HCT116 (cell line): Measurements from ENCODE around the gene PREX1. TPM values are rescaled to one million over a fixed set of nuclear protein-coding genes. Genes with fewer than 3 reads are reported as not detected.

ENCODE experiments used
- ATAC-seq: fragments of 200-7000 bp; cut with Tn5 transposase; 2 replicates; pipeline ENCODE4 v1.9.1; 2020; ENCODE audit warnings: mild to moderate bottlenecking, moderate library complexity
- BruUV-seq: library from RNA; stranded (reverse); fragments of 400-500 nt; replicated peaks from 2 replicates; lab custom pipeline; 2021; lab: Mats Ljungman, UMichigan
- CTCF ChIA-PET: fragments of 300-600 bp; sonication (Branson Sonifier 250); formaldehyde crosslinking; loops from one replicate; lab custom pipeline; 2021; ENCODE audit warnings: antibody characterized with exemption; lab: Charles Lee
- POLR2A ChIA-PET: fragments of 300-600, 350-600 bp; sonication (Branson Sonifier 250); formaldehyde crosslinking; loops from one replicate; lab custom pipeline; 2021; ENCODE audit warnings: antibody characterized with exemption; lab: Charles Lee
- RAD21 ChIA-PET, 2 experiments: fragments of 300-600 bp; sonication (Branson Sonifier 250); formaldehyde crosslinking; loops; one replicate each; lab custom pipeline; 2023; ENCODE audit warnings: low total read pairs in 2 of 2; ENCODE audit not compliant: uncharacterized antibody in 2 of 2, unreplicated experiment in 2 of 2, low non-redundant PET in 1 of 2; lab: Charles Lee
- DNase-seq: peaks from one replicate; pipeline ENCODE4 v3.0.0-alpha.2; 2010; ENCODE audit warnings: low read depth, low spot score
- H2AFZ ChIP-seq: fragments of 200-600 bp; shearing (Covaris generic), sonication (generic); 2 replicates; pipeline ENCODE4 v1.6.1; 2017; ENCODE audit warnings: low read depth, mixed run types, mixed read lengths, antibody characterized with exemption, low read length; ENCODE audit not compliant: poor library complexity, severe bottlenecking
- H3K27ac ChIP-seq: 2 replicates; pipeline ENCODE4 v1.5.1; 2012; ENCODE audit warnings: low read depth, low read length
- H3K27me3 ChIP-seq: fragments of 200-600 bp; sonication (generic); 2 replicates; pipeline ENCODE4 v1.6.1; 2016; ENCODE audit warnings: mixed run types, low read length, mixed read lengths; ENCODE audit not compliant: insufficient read depth
- H3K36me3 ChIP-seq, 2 experiments: fragments of 200-500 bp in 1 of 2; fragments of 200-600 bp in 1 of 2; sonication (Bioruptor generic) in 1 of 2; sonication (generic) in 1 of 2; 2 replicates each; pipeline versions ENCODE4 v1.5.1 to v1.6.1; 2014 to 2016; ENCODE audit warnings: low read length in 2 of 2, inconsistent platforms in 1 of 2, mixed read lengths in 1 of 2, mixed run types in 1 of 2; ENCODE audit not compliant: insufficient read depth in 2 of 2, control insufficient read depth in 1 of 2
- H3K4me1 ChIP-seq, 2 experiments: fragments of 200-600 bp in 1 of 2; sonication (generic) in 1 of 2; 2 replicates each; pipeline versions ENCODE4 v1.5.1 to v1.6.1; 2012 to 2017; ENCODE audit warnings: low read length in 2 of 2, inconsistent platforms in 1 of 2, mild to moderate bottlenecking in 1 of 2, mixed read lengths in 1 of 2, mixed run types in 1 of 2, moderate library complexity in 1 of 2; ENCODE audit not compliant: insufficient read depth in 2 of 2, control insufficient read depth in 1 of 2
- H3K4me2 ChIP-seq: fragments of 200-600 bp; sonication (generic); 2 replicates; pipeline ENCODE4 v1.6.1; 2017; ENCODE audit warnings: mixed run types, low read length, mixed read lengths
- H3K4me3 ChIP-seq, 2 experiments: fragments of 200-600 bp in 1 of 2; sonication (generic) in 1 of 2; replicated peaks in 1 of 2; 2 replicates each; pipeline ENCODE4 v1.5.1; 2011 to 2016; ENCODE audit warnings: low read length in 2 of 2, control low read depth in 1 of 2, low read depth in 1 of 2, mild to moderate bottlenecking in 1 of 2, mixed read lengths in 1 of 2, mixed run types in 1 of 2
- H3K79me2 ChIP-seq: fragments of 200-600 bp; sonication (generic); 2 replicates; pipeline ENCODE4 v1.6.1; 2017; ENCODE audit warnings: mild to moderate bottlenecking, mixed run types, low read length, moderate library complexity, mixed read lengths; ENCODE audit not compliant: insufficient read depth
- H3K9ac ChIP-seq: fragments of 200-600 bp; sonication (generic); 2 replicates; pipeline ENCODE4 v1.6.1; 2016; ENCODE audit warnings: low read length, mixed read lengths
- H3K9me2 ChIP-seq: fragments of 200-600 bp; sonication (generic), shearing (Covaris generic); 2 replicates; pipeline ENCODE4 v1.6.1; 2017; ENCODE audit warnings: mixed run types, mild to moderate bottlenecking, moderate library complexity; ENCODE audit not compliant: insufficient read depth
- H3K9me3 ChIP-seq, 2 experiments: fragments of 200-500 bp in 1 of 2; fragments of 200-600 bp in 1 of 2; sonication (Bioruptor generic) in 1 of 2; sonication (generic) in 1 of 2; 2 replicates each; pipeline ENCODE4 v1.6.1; 2014 to 2017; ENCODE audit warnings: low read length in 2 of 2, mixed read lengths in 2 of 2, inconsistent platforms in 1 of 2, low read depth in 1 of 2, mild to moderate bottlenecking in 1 of 2, mixed run types in 1 of 2, moderate library complexity in 1 of 2; ENCODE audit not compliant: control insufficient read depth in 1 of 2, insufficient read depth in 1 of 2
- H4K20me1 ChIP-seq: fragments of 200-600 bp; sonication (generic), shearing (Covaris generic); 2 replicates; pipeline ENCODE4 v1.6.1; 2017; ENCODE audit warnings: mixed run types, mild to moderate bottlenecking, moderate library complexity; ENCODE audit not compliant: insufficient read depth
- CBX3 ChIP-seq: IDR thresholded peaks from 2 replicates; pipeline ENCODE4 v1.6.1; 2012; ENCODE audit warnings: low read depth
- CEBPB ChIP-seq: IDR thresholded peaks from 2 replicates; pipeline ENCODE4 v1.6.1; 2012; ENCODE audit warnings: low read depth
- EGR1 ChIP-seq: IDR thresholded peaks from 2 replicates; pipeline ENCODE4 v1.6.1; 2012; ENCODE audit warnings: low read depth
- EZH2phosphoT487 ChIP-seq: fragments of 200-600 bp; IDR thresholded peaks from 2 replicates; pipeline ENCODE4 v1.6.1; 2018; ENCODE audit warnings: antibody characterized with exemption, borderline replicate concordance
- FOSL1 ChIP-seq: IDR thresholded peaks from 2 replicates; pipeline ENCODE4 v1.6.1; 2012; ENCODE audit warnings: low read depth
- JUND ChIP-seq: IDR thresholded peaks from 2 replicates; pipeline ENCODE4 v1.6.1; 2012
- POLR2AphosphoS5 ChIP-seq: IDR thresholded peaks from 2 replicates; pipeline ENCODE4 v1.6.1; 2011; ENCODE audit warnings: mild to moderate bottlenecking, low read depth, low read length, moderate library complexity
- SIN3A ChIP-seq: IDR thresholded peaks from 2 replicates; pipeline ENCODE4 v1.6.1; 2012; ENCODE audit warnings: low read depth
- SP1 ChIP-seq: IDR thresholded peaks from 2 replicates; pipeline ENCODE4 v1.6.1; 2012; ENCODE audit warnings: low read depth
- SRF ChIP-seq: IDR thresholded peaks from 2 replicates; pipeline ENCODE4 v1.6.1; 2012; ENCODE audit warnings: low read depth
- TCF7L2 ChIP-seq: IDR thresholded peaks from 2 replicates; pipeline ENCODE4 v1.7.0; 2011; ENCODE audit warnings: borderline replicate concordance, inconsistent platforms; ENCODE audit not compliant: insufficient read depth, insufficient read length; ENCODE audit errors: extremely low read depth
- YY1 ChIP-seq: IDR thresholded peaks from 2 replicates; pipeline ENCODE4 v1.6.1; 2011; ENCODE audit warnings: low read length, low read depth, moderate library complexity, mild to moderate bottlenecking; ENCODE audit not compliant: insufficient replicate concordance; ENCODE audit errors: extremely low read depth
- ZNF274 ChIP-seq: fragments of 200-500 bp; sonication (Bioruptor generic); IDR thresholded peaks from 2 replicates; pipeline ENCODE4 v1.6.1; 2014; ENCODE audit warnings: mild to moderate bottlenecking, low read depth, low read length, inconsistent platforms
- intact Hi-C: fragments of 100-400 bp; cut with micrococcal nuclease; formaldehyde crosslinking; loops from 2 replicates; pipeline ENCODE4 v1.10.0; 2022
- total RNA-seq: library from RNA; stranded (reverse); gene quantifications from one replicate; pipeline ENCODE4 v1.2.1, GENCODE V29; 2021; ENCODE audit not compliant: unreplicated experiment
- TF ChIP-seq, protein P1 (sequence below): IDR thresholded peaks from 2 replicates; pipeline ENCODE4 v1.6.1; 2011; ENCODE audit warnings: mild to moderate bottlenecking, low read length, moderate library complexity; ENCODE audit not compliant: insufficient replicate concordance; ENCODE audit errors: extremely low read depth
- TF ChIP-seq, protein P2 (sequence below): IDR thresholded peaks from 2 replicates; pipeline ENCODE4 v1.6.1; 2012
- TF ChIP-seq, protein P3 (sequence below): IDR thresholded peaks from 2 replicates; pipeline ENCODE4 v1.6.1; 2012; ENCODE audit warnings: low read depth

PREX1 gene
- total RNA-seq, 1 experiment from 2014 or later = 6.1 TPM

DNA sequence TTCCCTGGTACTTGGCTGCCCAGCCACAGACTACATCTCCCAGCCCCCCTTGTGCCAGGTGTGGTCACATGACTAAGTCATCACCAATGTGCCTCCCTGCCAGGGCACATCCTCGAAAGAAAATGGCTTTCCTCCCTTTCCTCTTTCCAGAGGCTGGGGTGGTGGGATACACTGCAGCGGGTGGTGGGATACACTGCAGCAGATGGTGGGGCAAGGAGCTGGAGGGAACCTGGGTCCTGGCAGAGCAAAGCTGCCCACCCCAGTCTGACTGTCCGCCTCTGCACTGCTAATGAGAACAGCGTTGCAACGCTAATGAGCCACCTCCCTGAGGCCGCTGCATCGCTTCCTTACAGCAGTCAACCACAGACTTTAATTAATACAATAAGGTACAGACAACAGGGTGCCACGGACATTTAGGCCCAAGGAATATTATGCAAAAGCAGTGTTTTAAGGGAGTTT, 125.3 kb downstream of the PREX1 start:
- ATAC-seq (peak; percentile 55; the same call in 1 of the 2 replicates), DNase-seq (no peak)
- RAD21 ChIA-PET = no interaction called here
- no TSS peak for BruUV-seq
- intact Hi-C loops = no loop called here
- Histone ChIP-seq H3K4me1 (peaks cover 15% of the 10 kb centered on the region in 2 experiments), H3K36me3 (no peaks in the 10 kb centered on the region), H3K9me2 (no peaks in the 10 kb centered on the region), H3K4me2 (no peak overlapping the region), H3K9me3 (no peaks in the 10 kb centered on the region), H3K79me2 (no peaks in the 10 kb centered on the region), H4K20me1 (no peaks in the 10 kb centered on the region), H3K4me3 (no peak overlapping the region), H3K27me3 (no peaks in the 10 kb centered on the region), H3K9ac (no peak overlapping the region), H3K27ac (no peak overlapping the region), H2AFZ (no peak overlapping the region)
- TF ChIP-seq YY1 (no peak), SRF (no peak), TCF7L2 (no peak), CBX3 (no peak)
- TF ChIP-seq, protein P1, sequence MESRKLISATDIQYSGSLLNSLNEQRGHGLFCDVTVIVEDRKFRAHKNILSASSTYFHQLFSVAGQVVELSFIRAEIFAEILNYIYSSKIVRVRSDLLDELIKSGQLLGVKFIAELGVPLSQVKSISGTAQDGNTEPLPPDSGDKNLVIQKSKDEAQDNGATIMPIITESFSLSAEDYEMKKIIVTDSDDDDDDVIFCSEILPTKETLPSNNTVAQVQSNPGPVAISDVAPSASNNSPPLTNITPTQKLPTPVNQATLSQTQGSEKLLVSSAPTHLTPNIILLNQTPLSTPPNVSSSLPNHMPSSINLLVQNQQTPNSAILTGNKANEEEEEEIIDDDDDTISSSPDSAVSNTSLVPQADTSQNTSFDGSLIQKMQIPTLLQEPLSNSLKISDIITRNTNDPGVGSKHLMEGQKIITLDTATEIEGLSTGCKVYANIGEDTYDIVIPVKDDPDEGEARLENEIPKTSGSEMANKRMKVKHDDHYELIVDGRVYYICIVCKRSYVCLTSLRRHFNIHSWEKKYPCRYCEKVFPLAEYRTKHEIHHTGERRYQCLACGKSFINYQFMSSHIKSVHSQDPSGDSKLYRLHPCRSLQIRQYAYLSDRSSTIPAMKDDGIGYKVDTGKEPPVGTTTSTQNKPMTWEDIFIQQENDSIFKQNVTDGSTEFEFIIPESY = no peak
- POLR2A ChIA-PET = no interaction called here
- CTCF ChIA-PET = no interaction called here

DNA sequence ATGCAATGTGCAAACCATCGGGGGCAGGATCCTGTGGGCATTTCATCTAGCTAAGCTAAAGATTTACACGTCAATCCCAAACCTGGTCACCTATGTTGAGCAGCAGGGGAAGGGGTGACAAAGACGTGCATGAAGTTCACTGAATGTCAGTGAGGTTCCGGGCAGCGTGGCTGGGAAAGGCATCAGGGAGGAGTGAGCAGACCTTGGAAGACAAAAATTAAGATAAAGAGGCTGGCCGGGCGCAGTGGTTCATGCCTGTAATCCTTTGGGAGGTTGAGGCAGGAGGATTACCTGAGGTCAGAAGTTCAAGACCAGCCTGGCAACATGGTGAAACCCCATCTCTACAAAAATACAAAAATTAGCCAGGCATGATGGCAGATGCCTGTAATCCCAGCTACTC, 126.1 kb downstream of the PREX1 start:
- ChIA-PET POLR2A (no interaction called here), CTCF (interaction anchor here (1.0 kb wide), 1 partner anchor 44 kb away, joined by 7 read pairs; no protein-coding TSS in a partner anchor), RAD21 (no interaction called here)
- no peaks in the 10 kb centered on the region for H4K20me1 ChIP-seq
- no TSS peak for BruUV-seq
- no peaks in the 10 kb centered on the region for H3K27me3 ChIP-seq
- no peak overlapping the region for H3K9ac ChIP-seq
- intact Hi-C loops = no loop called here
- H3K36me3 ChIP-seq = no peaks in the 10 kb centered on the region
- no peak for ATAC-seq
- no peak overlapping the region for H3K4me3 ChIP-seq
- no peaks in the 10 kb centered on the region for H3K9me2 ChIP-seq
- H3K4me1 ChIP-seq = peaks cover 15% of the 10 kb centered on the region in 2 experiments
- DNase-seq = no peak
- no peak overlapping the region for H2AFZ ChIP-seq
- no peaks in the 10 kb centered on the region for H3K9me3 ChIP-seq
- H3K4me2 ChIP-seq = no peak overlapping the region
- H3K27ac ChIP-seq = no peak overlapping the region
- H3K79me2 ChIP-seq = no peaks in the 10 kb centered on the region
- TF ChIP-seq, protein P2, sequence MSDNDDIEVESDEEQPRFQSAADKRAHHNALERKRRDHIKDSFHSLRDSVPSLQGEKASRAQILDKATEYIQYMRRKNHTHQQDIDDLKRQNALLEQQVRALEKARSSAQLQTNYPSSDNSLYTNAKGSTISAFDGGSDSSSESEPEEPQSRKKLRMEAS = no peak
- TF ChIP-seq JUND = no peak
- no peak for TF ChIP-seq SRF
- no peak for TF ChIP-seq CEBPB
- TF ChIP-seq ZNF274 = no peak
- no peak for TF ChIP-seq CBX3
- TF ChIP-seq EGR1 = no peak
- TF ChIP-seq EZH2phosphoT487 = no peak
- no peak for TF ChIP-seq FOSL1
- no peak for TF ChIP-seq SIN3A
- TF ChIP-seq, protein P3, sequence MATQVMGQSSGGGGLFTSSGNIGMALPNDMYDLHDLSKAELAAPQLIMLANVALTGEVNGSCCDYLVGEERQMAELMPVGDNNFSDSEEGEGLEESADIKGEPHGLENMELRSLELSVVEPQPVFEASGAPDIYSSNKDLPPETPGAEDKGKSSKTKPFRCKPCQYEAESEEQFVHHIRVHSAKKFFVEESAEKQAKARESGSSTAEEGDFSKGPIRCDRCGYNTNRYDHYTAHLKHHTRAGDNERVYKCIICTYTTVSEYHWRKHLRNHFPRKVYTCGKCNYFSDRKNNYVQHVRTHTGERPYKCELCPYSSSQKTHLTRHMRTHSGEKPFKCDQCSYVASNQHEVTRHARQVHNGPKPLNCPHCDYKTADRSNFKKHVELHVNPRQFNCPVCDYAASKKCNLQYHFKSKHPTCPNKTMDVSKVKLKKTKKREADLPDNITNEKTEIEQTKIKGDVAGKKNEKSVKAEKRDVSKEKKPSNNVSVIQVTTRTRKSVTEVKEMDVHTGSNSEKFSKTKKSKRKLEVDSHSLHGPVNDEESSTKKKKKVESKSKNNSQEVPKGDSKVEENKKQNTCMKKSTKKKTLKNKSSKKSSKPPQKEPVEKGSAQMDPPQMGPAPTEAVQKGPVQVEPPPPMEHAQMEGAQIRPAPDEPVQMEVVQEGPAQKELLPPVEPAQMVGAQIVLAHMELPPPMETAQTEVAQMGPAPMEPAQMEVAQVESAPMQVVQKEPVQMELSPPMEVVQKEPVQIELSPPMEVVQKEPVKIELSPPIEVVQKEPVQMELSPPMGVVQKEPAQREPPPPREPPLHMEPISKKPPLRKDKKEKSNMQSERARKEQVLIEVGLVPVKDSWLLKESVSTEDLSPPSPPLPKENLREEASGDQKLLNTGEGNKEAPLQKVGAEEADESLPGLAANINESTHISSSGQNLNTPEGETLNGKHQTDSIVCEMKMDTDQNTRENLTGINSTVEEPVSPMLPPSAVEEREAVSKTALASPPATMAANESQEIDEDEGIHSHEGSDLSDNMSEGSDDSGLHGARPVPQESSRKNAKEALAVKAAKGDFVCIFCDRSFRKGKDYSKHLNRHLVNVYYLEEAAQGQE = no peak
- TF ChIP-seq SP1 = no peak
- TF ChIP-seq YY1 = no peak
- TF ChIP-seq POLR2AphosphoS5 = no peak
